ENCODE results near the gene SLC22A23. TPM values are rescaled to one million over a fixed set of nuclear protein-coding genes. Genes with fewer than 3 reads are reported as not detected.

Gene SLC22A23
- total RNA-seq, 6 donors from 2014 or later, result 18.2 to 73.1 (median 28.3) TPM

GRCh38 chr6:3321042-3321441, 135.8 kb downstream of the SLC22A23 start:
- WGBS, 2 donors, result 84 to 93% methylated on average over 11 of the region's 11 CpGs
- TF ChIP-seq POLR2AphosphoS5 (IDR thresholded peaks at IDR 0.05) (no peak), POLR2A (IDR thresholded peaks at IDR 0.05) (no peak), EP300 (IDR thresholded peaks at IDR 0.05) (no peak)
- Histone ChIP-seq H3K9me3 (no peaks in the 10 kb centered on the region), H3K4me1 (peaks cover 13 to 21% (median 19%) of the 10 kb centered on the region in 4 donors), H3K27ac (no peak overlapping the region), H3K4me3 (no peak overlapping the region), H3K36me3 (no peaks in the 10 kb centered on the region), H3K27me3 (no peaks in the 10 kb centered on the region)
- DNase-seq (no peak), ATAC-seq (ENCODE audit: low FRiP score in 2 of 2) (no peak)

- TF ChIP-seq POLR2A (IDR thresholded peaks at IDR 0.05), result no peak
- TF ChIP-seq CTCF (IDR thresholded peaks at IDR 0.05), result no peak
- no peak for TF ChIP-seq POLR2AphosphoS5 (IDR thresholded peaks at IDR 0.05)
- no peak for TF ChIP-seq EP300 (IDR thresholded peaks at IDR 0.05)
- WGBS, 2 donors, result 84 to 92% methylated on average over 7 of the region's 7 CpGs
- no peaks in the 10 kb centered on the region for H3K9me3 ChIP-seq
- no peak for ATAC-seq (ENCODE audit: low FRiP score in 2 of 2)
- no peaks in the 10 kb centered on the region for H3K27me3 ChIP-seq
- H3K36me3 ChIP-seq, result no peaks in the 10 kb centered on the region
- no peak overlapping the region for H3K4me3 ChIP-seq
- peaks cover 7 to 16% (median 14%) of the 10 kb centered on the region in 4 donors for H3K4me1 ChIP-seq
- H3K27ac ChIP-seq, result no peak overlapping the region
- no peak for DNase-seq
Measured at GRCh38 chr6:3320238-3320811, 136.5 kb downstream of the SLC22A23 start.

- no peak for TF ChIP-seq EP300 (IDR thresholded peaks at IDR 0.05)
- no peak overlapping the region for H3K4me3 ChIP-seq
- no peaks in the 10 kb centered on the region for H3K9me3 ChIP-seq
- H3K36me3 ChIP-seq, result no peaks in the 10 kb centered on the region
- H3K27ac ChIP-seq, result no peak overlapping the region
- ATAC-seq (ENCODE audit: low FRiP score in 2 of 2), result no peak
- no peak for DNase-seq
- WGBS, 2 donors, result 76 to 94% methylated on average over 8 to 10 of the region's 10 CpGs
- peaks cover under 1 to 9% (median 8%) of the 10 kb centered on the region in 4 donors for H3K4me1 ChIP-seq
- no peaks in the 10 kb centered on the region for H3K27me3 ChIP-seq
Measured at GRCh38 chr6:3319610-3320200, 137.1 kb downstream of the SLC22A23 start.

GRCh38 chr6:3318821-3319540, 137.9 kb downstream of the SLC22A23 start:
- H3K27ac ChIP-seq, result no peak overlapping the region
- H3K36me3 ChIP-seq, result no peaks in the 10 kb centered on the region
- no peaks in the 10 kb centered on the region for H3K9me3 ChIP-seq
- no peak for DNase-seq
- 95 to 96% methylated on average over 13 of the region's 13 CpGs for WGBS, 2 donors
- no peak for ATAC-seq (ENCODE audit: low FRiP score in 2 of 2)
- TF ChIP-seq POLR2A (IDR thresholded peaks at IDR 0.05), result no peak
- no peak for TF ChIP-seq POLR2AphosphoS5 (IDR thresholded peaks at IDR 0.05)
- TF ChIP-seq EP300 (IDR thresholded peaks at IDR 0.05), result no peak
- TF ChIP-seq CTCF (IDR thresholded peaks at IDR 0.05), result no peak
- H3K27me3 ChIP-seq, result no peaks in the 10 kb centered on the region
- no peak overlapping the region for H3K4me3 ChIP-seq
- H3K4me1 ChIP-seq, result peaks cover 0 to 9% (median 6%) of the 10 kb centered on the region in 4 donors

GRCh38 chr6:3318226-3318625, 138.6 kb downstream of the SLC22A23 start:
- H3K4me1 ChIP-seq, result peaks cover 0 to 4% (median 2%) of the 10 kb centered on the region in 4 donors
- ATAC-seq (ENCODE audit: low FRiP score in 2 of 2), result no peak
- H3K4me3 ChIP-seq, result no peak overlapping the region
- no peak overlapping the region for H3K27ac ChIP-seq
- peak in 1 of 2 donors; percentile 43 for DNase-seq
- H3K9me3 ChIP-seq, result no peaks in the 10 kb centered on the region
- 79 to 86% methylated on average over 10 of the region's 10 CpGs for WGBS, 2 donors
- no peaks in the 10 kb centered on the region for H3K36me3 ChIP-seq
- TF ChIP-seq CTCF (IDR thresholded peaks at IDR 0.05), result no peak
- TF ChIP-seq EP300 (IDR thresholded peaks at IDR 0.05), result no peak
- no peak for TF ChIP-seq POLR2A (IDR thresholded peaks at IDR 0.05)
- TF ChIP-seq POLR2AphosphoS5 (IDR thresholded peaks at IDR 0.05), result no peak
- H3K27me3 ChIP-seq, result no peaks in the 10 kb centered on the region
